ENCODE measurements around the gene PNKD. TPM values are rescaled to one million over a fixed set of nuclear protein-coding genes. Genes with fewer than 3 reads are reported as not detected.

PNKD gene
- total and polyA plus RNA-seq, 2 experiments from 2014 or later = 28.2 to 83.3 TPM

DNA sequence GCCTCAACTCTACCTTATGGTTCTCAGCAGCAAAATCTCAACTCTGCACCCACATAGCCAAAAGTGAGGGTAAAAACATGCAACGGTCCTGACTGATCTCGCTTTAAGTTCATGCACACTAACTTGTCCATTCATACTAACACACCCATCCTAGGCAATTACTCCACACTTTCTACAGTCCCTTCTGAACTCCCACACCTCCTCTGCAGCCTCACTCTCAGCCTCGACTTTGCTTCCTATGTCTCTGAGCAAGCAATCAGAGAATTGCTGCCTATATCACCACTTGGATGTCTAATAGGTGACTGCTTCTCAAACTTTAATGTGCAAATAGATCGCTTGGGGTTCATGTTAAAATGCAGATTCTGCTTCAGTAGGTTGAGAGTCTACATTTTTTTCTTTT lies 29.8 kb downstream of the PNKD start (continued):
- TF ChIP-seq CTCF (conservative IDR thresholded peaks at IDR 0.05; ENCODE audit: low read depth in 2 of 2) = no peak
- TF ChIP-seq, protein P1, sequence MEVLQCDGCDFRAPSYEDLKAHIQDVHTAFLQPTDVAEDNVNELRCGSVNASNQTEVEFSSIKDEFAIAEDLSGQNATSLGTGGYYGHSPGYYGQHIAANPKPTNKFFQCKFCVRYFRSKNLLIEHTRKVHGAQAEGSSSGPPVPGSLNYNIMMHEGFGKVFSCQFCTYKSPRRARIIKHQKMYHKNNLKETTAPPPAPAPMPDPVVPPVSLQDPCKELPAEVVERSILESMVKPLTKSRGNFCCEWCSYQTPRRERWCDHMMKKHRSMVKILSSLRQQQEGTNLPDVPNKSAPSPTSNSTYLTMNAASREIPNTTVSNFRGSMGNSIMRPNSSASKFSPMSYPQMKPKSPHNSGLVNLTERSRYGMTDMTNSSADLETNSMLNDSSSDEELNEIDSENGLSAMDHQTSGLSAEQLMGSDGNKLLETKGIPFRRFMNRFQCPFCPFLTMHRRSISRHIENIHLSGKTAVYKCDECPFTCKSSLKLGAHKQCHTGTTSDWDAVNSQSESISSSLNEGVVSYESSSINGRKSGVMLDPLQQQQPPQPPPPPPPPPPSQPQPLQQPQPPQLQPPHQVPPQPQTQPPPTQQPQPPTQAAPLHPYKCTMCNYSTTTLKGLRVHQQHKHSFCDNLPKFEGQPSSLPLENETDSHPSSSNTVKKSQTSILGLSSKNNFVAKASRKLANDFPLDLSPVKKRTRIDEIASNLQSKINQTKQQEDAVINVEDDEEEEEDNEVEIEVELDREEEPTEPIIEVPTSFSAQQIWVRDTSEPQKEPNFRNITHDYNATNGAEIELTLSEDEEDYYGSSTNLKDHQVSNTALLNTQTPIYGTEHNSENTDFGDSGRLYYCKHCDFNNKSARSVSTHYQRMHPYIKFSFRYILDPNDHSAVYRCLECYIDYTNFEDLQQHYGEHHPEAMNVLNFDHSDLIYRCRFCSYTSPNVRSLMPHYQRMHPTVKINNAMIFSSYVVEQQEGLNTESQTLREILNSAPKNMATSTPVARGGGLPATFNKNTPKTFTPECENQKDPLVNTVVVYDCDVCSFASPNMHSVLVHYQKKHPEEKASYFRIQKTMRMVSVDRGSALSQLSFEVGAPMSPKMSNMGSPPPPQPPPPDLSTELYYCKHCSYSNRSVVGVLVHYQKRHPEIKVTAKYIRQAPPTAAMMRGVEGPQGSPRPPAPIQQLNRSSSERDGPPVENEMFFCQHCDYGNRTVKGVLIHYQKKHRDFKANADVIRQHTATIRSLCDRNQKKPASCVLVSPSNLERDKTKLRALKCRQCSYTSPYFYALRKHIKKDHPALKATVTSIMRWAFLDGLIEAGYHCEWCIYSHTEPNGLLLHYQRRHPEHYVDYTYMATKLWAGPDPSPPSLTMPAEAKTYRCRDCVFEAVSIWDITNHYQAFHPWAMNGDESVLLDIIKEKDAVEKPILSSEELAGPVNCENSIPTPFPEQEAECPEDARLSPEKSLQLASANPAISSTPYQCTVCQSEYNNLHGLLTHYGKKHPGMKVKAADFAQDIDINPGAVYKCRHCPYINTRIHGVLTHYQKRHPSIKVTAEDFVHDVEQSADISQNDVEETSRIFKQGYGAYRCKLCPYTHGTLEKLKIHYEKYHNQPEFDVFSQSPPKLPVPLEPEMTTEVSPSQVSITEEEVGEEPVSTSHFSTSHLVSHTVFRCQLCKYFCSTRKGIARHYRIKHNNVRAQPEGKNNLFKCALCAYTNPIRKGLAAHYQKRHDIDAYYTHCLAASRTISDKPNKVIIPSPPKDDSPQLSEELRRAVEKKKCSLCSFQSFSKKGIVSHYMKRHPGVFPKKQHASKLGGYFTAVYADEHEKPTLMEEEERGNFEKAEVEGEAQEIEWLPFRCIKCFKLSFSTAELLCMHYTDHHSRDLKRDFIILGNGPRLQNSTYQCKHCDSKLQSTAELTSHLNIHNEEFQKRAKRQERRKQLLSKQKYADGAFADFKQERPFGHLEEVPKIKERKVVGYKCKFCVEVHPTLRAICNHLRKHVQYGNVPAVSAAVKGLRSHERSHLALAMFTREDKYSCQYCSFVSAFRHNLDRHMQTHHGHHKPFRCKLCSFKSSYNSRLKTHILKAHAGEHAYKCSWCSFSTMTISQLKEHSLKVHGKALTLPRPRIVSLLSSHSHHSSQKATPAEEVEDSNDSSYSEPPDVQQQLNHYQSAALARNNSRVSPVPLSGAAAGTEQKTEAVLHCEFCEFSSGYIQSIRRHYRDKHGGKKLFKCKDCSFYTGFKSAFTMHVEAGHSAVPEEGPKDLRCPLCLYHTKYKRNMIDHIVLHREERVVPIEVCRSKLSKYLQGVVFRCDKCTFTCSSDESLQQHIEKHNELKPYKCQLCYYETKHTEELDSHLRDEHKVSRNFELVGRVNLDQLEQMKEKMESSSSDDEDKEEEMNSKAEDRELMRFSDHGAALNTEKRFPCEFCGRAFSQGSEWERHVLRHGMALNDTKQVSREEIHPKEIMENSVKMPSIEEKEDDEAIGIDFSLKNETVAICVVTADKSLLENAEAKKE (CRISPR knock-in tag; IDR thresholded peaks at IDR 0.05) = no peak

DNA sequence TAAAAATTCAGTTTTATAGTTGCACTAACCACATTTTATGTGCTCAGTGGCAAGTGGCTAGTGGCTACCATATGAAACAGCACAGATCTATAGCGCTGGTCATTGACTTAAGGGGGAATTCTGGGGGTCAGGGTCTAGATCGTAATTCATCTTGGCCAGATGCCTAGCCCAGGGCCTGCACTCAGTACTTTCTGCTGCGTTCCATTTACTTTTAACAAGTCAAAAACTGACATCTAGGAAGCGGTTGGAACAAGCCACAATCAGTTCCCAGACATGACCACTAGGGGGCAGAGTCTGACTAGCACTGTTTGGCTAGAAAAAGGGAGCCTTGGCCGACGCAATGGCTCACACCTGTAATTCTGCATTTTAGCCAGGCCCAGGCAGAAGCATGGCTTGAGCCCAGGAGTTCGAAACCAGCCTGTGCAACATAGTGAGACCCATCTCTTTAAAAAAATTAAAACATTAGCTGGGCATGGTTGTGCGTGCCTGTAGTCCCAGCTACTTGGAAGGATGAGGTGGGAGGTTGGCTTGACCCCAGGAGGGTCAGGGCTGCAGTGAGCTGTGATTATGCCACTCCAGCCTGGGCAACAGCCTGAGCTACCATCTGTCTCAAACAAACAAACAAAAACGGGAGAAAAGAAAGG lies 31.0 kb downstream of the PNKD start:
- TF ChIP-seq REST (IDR thresholded peaks at IDR 0.05; ENCODE audit: unreplicated experiment) (no peak), CTCF (conservative IDR thresholded peaks at IDR 0.05; ENCODE audit: low read depth in 2 of 2) (peak; percentile 95 to 96)
- no peak overlapping the region for H2AFZ ChIP-seq
- H3K4me1 ChIP-seq (ENCODE audit: insufficient read depth) = no peaks in the 10 kb centered on the region
- H3K79me2 ChIP-seq (replicated peaks; ENCODE audit: insufficient read depth) = no peaks in the 10 kb centered on the region
- no peak overlapping the region for H3K27ac ChIP-seq (ENCODE audit: low read depth)
- H4K20me1 ChIP-seq (replicated peaks; ENCODE audit: insufficient read depth) = no peaks in the 10 kb centered on the region
- DNase-seq (ENCODE audit: low spot score) (peak; percentile 96), ATAC-seq (peak; percentile 88)
- H3K9me3 Mint-ChIP-seq = no peaks in the 10 kb centered on the region; the same call in 2 of the 3 replicates
- H3K9me2 ChIP-seq (ENCODE audit: insufficient read depth) = no peaks in the 10 kb centered on the region
- H3K4me2 ChIP-seq = no peak overlapping the region
- H3K4me3 ChIP-seq = no peak overlapping the region
- no peak overlapping the region for H3K4me3 Mint-ChIP-seq
- H3K27me3 ChIP-seq (ENCODE audit: insufficient read depth) = no peaks in the 10 kb centered on the region
- peaks cover 2% of the 10 kb centered on the region; the same call in 1 of the 3 replicates for H3K4me1 Mint-ChIP-seq
- H3K36me3 Mint-ChIP-seq (ENCODE audit: low read depth) = no peaks in the 10 kb centered on the region
- H3K36me3 ChIP-seq (ENCODE audit: insufficient read depth) = no peaks in the 10 kb centered on the region
- no peak overlapping the region; the same call in 1 of the 2 replicates for H3K27ac Mint-ChIP-seq
- H3K27me3 Mint-ChIP-seq (ENCODE audit: insufficient read depth, low read depth, poor library complexity) = peaks cover 13% of the 10 kb centered on the region
- no peaks in the 10 kb centered on the region for H3F3A ChIP-seq (replicated peaks; ENCODE audit: low read depth)
